ENCODE data around the gene NDN. TPM values are rescaled to one million over a fixed set of nuclear protein-coding genes. Genes with fewer than 3 reads are reported as not detected.

NDN gene
- total and polyA plus RNA-seq, 12 donors, result 19.3 to 451 (median 109) TPM

Other genes with a start within 250 kb of the NDN start
- not detected for gene GOLGA6L2, start 240.1 kb downstream of the NDN start, total RNA-seq
- under 1 TPM in 2 of 3 donors, not detected in 1; 0.16 to 0.24 TPM for gene GOLGA6L2, start 240.1 kb downstream of the NDN start, polyA plus RNA-seq
- 1 to 10 TPM in 1 of 9 donors, under 1 TPM in 2, not detected in 6; 0.19 to 3.9 (median 0.52) TPM for gene MKRN3, start 121.6 kb downstream of the NDN start, total RNA-seq
- gene MKRN3, start 121.6 kb downstream of the NDN start, polyA plus RNA-seq, result under 1 TPM in 2 of 3 donors, not detected in 1; 0.20 to 0.24 TPM
- 10 to 100 TPM in 1 of 9 donors, under 1 TPM in 6, not detected in 2; 0.12 to 16.2 (median 0.46) TPM for gene MAGEL2, start 39.4 kb downstream of the NDN start, total RNA-seq
- gene MAGEL2, start 39.4 kb downstream of the NDN start, polyA plus RNA-seq, result under 1 TPM; 0.24 to 0.51 (median 0.32) TPM

Data from adrenal gland (tissue), 12 donors.